GM19328 (cell line): ENCODE data around the gene UCP3.

ENCODE experiments used
- ATAC-seq: cut with Tn5 transposase; IDR thresholded peaks from one replicate; pipeline ENCODE4 v1.9.1; 2021; ENCODE audit warnings: mild to moderate bottlenecking, moderate library complexity; ENCODE audit not compliant: unreplicated experiment

UCP3 gene, protein sequence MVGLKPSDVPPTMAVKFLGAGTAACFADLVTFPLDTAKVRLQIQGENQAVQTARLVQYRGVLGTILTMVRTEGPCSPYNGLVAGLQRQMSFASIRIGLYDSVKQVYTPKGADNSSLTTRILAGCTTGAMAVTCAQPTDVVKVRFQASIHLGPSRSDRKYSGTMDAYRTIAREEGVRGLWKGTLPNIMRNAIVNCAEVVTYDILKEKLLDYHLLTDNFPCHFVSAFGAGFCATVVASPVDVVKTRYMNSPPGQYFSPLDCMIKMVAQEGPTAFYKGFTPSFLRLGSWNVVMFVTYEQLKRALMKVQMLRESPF

GRCh38 chr11:74008373-74009229, at the start of gene UCP3:
TSS of gene UCP3 (minus strand) at chr11:74009085. CDS start at chr11:74007042, 2,043 bp downstream.
- no peak for ATAC-seq

- ATAC-seq = no peak
Observed at GRCh38 chr11:74057249-74058151, 48.6 kb upstream of the UCP3 start.

DNA sequence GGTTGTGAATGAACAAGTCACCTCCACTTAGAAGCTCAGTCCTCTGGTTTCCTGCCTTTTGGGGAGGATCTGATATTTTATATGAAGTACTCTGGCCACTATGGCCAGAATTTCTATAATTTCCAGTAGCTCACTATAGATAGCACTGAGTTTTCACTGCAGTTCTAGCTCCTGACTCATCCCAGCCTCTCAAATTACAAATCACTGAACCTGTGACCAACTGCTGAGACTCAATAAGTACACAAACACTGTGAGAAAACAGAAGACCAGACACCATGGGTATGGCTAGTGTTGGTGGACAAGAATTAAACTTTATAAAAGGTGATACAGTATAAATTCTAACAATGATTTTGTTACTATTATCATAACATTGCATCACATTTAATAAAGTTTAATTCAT, 47.1 kb upstream of the UCP3 start:
- no peak for ATAC-seq

DNA sequence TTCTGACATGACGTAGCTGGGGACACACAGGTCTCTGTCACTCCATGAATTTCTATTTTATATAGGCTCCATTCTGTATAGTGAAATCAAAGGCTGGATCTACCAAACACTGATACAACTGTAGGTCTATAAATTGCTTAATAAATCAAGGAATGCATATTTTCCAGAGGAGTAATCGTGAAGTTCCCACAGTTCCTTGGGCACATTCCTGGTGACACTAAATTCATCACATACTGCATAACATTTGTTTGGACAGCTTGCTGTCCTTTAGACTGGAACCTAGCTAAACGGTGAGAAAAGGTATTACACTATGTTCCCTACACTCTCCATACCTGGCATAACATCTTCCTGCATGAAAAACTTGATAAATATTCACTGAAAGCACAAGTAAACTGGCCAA, 41.6 kb upstream of the UCP3 start:
- no peak for ATAC-seq

GRCh38 chr11:74048993-74049392, 40.1 kb upstream of the UCP3 start:
- no peak for ATAC-seq

DNA sequence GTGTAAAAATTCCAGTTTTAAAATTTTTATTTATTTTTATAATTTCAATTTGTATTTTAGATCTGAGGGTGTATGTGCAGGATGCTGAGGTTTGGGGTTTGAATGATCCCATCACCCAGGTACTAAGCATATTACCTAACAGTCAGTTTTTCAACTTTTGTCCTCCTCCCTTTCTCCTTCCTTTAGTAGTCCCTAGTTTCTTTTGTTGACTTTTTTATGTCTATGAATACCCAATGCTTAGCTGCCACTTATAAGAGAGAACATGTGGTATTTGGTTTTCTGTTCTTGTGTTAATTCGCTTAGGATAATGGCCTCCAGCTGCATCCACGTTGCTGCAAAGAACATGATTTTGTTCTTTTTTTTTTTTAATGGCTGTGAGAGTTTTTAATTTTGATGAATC, 35.7 kb upstream of the UCP3 start:
- ATAC-seq = no peak

GRCh38 chr11:74043450-74043849, 34.6 kb upstream of the UCP3 start:
- no peak for ATAC-seq

DNA sequence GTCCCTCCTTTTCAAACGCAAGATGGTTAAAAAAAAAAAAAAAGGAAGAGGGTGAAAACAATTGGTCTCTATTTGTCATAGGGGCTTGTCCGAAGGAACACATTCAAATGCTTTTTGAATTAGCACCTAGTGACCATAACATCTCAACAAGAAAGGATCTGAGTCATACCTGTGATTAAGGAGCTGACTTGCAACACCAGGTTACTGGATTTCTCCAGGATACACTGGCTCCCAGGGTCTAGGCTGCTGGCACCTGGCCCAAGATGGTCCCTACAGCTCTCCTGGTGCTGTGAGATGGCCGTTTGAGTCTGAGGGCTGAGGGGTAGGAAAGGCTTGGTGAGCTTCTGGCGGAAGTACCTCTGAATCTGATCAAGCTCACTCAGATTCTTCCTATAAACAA, 28.4 kb upstream of the UCP3 start:
- ATAC-seq = no peak

DNA sequence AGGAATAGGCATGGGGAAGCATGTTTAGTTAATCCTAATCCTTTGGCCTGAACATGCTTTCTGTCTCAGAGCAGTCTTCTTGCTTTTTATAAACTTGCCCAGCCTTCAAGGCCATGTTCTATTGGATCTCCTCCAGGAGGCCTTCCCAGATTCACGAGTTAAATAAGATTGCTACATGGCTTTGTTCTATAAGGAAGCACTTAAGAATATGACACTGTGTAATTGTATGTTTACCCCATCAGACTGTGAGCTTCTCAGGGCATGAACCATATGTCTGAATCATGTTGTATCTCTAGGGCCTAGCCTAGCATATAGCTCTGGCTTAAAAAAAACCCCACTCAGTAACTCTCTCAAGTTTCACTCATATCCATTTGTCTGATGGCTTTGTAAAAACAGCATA, 26.4 kb upstream of the UCP3 start:
- ATAC-seq = no peak

DNA sequence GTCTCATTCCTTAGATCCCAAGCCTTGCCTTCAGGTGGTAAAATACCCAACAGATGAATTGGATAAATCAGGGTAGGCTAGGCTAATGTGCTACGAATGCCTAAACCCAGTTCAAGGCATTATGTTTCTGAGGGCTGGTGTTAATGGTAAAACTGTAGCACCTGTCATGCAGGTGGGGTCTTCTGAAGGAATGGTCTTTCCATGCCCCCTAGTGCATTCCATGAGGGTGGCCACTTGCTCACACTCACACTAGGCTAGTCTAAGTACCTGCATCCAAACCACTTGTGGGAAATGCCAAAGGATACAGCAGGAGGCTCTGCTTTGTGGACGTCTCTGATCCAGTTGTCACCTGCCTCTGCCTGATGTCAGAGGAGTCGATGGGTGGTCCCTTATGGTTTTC, 24.2 kb upstream of the UCP3 start:
- no peak for ATAC-seq

- ATAC-seq = no peak
Observed at GRCh38 chr11:74030723-74031676, 22.1 kb upstream of the UCP3 start.

- no peak for ATAC-seq
Observed at GRCh38 chr11:74025467-74026166, 16.7 kb upstream of the UCP3 start.

- no peak for ATAC-seq
Observed at GRCh38 chr11:74024261-74025029, 15.6 kb upstream of the UCP3 start.

- ATAC-seq = no peak
Observed at GRCh38 chr11:74023276-74023675, 14.4 kb upstream of the UCP3 start.

DNA sequence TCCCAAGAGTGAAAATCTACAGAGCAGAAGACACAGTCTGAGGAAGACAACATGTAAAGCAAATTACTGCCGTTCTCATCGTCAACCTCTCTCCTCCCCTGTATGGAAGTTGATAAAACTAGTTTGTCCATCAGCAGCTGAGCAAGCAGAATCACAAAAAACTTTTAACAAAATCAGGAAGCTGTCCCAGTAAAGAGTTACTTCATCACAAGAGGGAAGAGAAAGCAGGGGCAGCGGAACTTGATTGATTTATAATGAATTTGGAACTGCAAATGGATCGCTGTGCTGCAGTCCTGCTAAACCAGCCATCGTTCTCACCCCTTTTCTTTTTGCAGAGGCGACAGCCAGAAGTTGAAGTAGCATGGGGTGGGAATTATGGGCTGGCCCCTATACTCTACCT, 13.7 kb upstream of the UCP3 start:
- ATAC-seq = no peak

GRCh38 chr11:74021998-74022397, 13.1 kb upstream of the UCP3 start:
- ATAC-seq = no peak

DNA sequence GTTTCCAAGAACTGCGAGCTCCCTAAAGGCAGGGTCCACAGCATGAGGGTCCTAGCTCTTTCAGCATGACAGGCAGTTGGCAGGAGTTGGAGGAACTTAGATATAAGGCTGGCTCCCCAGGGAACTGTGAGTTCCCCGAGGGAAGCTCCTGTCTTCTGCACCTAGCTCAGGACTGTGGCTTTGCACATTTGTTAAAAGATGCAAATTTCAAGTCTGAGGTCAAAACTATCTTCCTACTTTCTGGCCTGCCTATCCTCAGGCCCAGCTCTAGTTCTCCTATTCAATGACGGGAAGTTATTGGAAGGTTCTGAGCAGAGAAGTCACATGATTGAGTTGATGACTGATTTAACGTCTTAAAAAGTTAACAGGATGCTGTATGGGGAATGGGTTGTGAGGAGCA, 11.7 kb upstream of the UCP3 start:
- ATAC-seq = no peak

- no peak for ATAC-seq
Observed at GRCh38 chr11:74019860-74020259, 11.0 kb upstream of the UCP3 start.
